PC-9 (cell line): ENCODE results near the gene LIMCH1.

ENCODE experiments used
- EZH2 ChIP-seq: fragments of 200-600 bp; sonication (generic); IDR thresholded peaks from 2 replicates; pipeline ENCODE4 v1.8.0; 2017; ENCODE audit warnings: antibody characterized with exemption, low read depth
- TF ChIP-seq, protein P1 (sequence below): fragments of 200-600 bp; sonication (generic); conservative IDR thresholded peaks from 2 replicates; pipeline ENCODE4 v1.6.1; 2017; ENCODE audit warnings: mixed run types, antibody characterized with exemption, mild to moderate bottlenecking, moderate library complexity

DNA sequence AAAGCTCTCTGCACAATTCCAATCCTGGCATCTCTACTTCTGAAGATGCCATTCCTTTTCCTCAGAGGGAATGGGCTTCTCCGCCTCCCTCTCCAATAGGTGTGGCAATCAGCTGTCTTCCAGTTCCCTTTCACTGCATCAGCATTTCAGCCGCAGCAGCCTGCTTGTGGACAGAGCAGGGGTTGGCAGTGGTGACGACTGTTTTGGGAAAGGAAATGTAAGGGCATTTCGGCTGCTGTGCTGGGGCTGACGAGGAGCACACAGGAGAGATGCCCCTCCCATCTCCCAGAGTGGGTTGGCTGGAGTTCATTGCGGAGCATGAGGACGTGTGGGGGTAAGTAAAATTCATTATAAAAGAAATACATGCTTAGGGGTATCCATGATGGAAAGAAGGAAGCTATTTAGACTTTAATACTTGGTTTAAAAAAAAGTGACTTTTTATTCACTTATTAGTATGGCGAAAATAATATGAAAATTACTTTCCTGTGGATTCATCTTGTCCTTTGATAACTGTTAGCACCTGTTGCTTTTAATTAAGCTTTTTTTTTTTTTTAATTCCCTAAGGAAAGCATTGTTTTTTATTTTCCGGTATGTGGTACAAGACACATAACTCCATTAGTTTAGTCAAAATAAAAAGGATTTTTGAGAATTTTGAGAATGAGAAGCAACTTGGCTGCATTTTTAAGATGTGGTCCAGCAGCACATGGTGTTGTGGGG is at the start of gene LIMCH1:
- TF ChIP-seq, protein P1, sequence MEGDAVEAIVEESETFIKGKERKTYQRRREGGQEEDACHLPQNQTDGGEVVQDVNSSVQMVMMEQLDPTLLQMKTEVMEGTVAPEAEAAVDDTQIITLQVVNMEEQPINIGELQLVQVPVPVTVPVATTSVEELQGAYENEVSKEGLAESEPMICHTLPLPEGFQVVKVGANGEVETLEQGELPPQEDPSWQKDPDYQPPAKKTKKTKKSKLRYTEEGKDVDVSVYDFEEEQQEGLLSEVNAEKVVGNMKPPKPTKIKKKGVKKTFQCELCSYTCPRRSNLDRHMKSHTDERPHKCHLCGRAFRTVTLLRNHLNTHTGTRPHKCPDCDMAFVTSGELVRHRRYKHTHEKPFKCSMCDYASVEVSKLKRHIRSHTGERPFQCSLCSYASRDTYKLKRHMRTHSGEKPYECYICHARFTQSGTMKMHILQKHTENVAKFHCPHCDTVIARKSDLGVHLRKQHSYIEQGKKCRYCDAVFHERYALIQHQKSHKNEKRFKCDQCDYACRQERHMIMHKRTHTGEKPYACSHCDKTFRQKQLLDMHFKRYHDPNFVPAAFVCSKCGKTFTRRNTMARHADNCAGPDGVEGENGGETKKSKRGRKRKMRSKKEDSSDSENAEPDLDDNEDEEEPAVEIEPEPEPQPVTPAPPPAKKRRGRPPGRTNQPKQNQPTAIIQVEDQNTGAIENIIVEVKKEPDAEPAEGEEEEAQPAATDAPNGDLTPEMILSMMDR: no peak
- no peak for TF ChIP-seq EZH2
